Spinal cord (tissue), 10 donors: Measurements from ENCODE around the gene BST1. TPM values are rescaled to one million over a fixed set of nuclear protein-coding genes. Genes with fewer than 3 reads are reported as not detected.
"Not testable (repeated sequence)": the region's sequence is repeated elsewhere in the genome, so short reads cannot be mapped to it uniquely, and the experiment has no call there.

ENCODE experiments used
- DNase-seq, 6 donors: peaks; one replicate each; pipeline versions ENCODE4 v3.0.0 to v3.0.0-alpha.2; 2013 to 2015; ENCODE audit warnings: low spot score in 6 of 6, low read depth in 4 of 6
- H3K27ac ChIP-seq: one replicate; pipeline ENCODE4 v1.5.1; 2013; ENCODE audit warnings: low read depth, low read length, control low read depth
- H3K27me3 ChIP-seq: one replicate; pipeline ENCODE4 v1.6.1; 2013; ENCODE audit warnings: low read length; ENCODE audit not compliant: control insufficient read depth, insufficient read depth
- H3K36me3 ChIP-seq: one replicate; pipeline ENCODE4 v1.6.1; 2013; ENCODE audit warnings: low read length; ENCODE audit not compliant: control insufficient read depth, insufficient read depth
- H3K4me1 ChIP-seq: one replicate; pipeline ENCODE4 v1.6.1; 2013; ENCODE audit warnings: low read length; ENCODE audit not compliant: control insufficient read depth, insufficient read depth
- H3K4me3 ChIP-seq: one replicate; pipeline ENCODE4 v1.5.1; 2013; ENCODE audit warnings: low read depth, low read length, control low read depth
- H3K9me3 ChIP-seq: one replicate; pipeline ENCODE4 v1.6.1; 2013; ENCODE audit warnings: low read length; ENCODE audit not compliant: control insufficient read depth, insufficient read depth
- WGBS: methylation state at CpG from one replicate; pipeline ENCODE4 v1.1.5; 2013; ENCODE audit warnings: missing lambda C conversion rate; ENCODE audit not compliant: insufficient coverage; 5-methylcytosine and 5-hydroxymethylcytosine counted together
- polyA plus RNA-seq, 2 donors: library from polyadenylated mRNA; unstranded; fragments of 120-200 nt; gene quantifications; one replicate each; pipeline ENCODE4 v1.2.1, GENCODE V29; 2013; ENCODE audit not compliant: insufficient read length in 2 of 2
- total RNA-seq, 2 donors: library from RNA; depleted of rRNA in 1 of 2; stranded (reverse); fragments of 120-200 nt in 1 of 2; fragments of >200 nt in 1 of 2; gene quantifications; one replicate each; pipeline versions ENCODE4 v1.2.3 to v1.2.4, GENCODE V29; 2013 to 2014
- donor health status: healthy.

BST1 gene
- total and polyA plus RNA-seq, 4 donors = 1.2 to 14.1 (median 7.7) TPM

DNA sequence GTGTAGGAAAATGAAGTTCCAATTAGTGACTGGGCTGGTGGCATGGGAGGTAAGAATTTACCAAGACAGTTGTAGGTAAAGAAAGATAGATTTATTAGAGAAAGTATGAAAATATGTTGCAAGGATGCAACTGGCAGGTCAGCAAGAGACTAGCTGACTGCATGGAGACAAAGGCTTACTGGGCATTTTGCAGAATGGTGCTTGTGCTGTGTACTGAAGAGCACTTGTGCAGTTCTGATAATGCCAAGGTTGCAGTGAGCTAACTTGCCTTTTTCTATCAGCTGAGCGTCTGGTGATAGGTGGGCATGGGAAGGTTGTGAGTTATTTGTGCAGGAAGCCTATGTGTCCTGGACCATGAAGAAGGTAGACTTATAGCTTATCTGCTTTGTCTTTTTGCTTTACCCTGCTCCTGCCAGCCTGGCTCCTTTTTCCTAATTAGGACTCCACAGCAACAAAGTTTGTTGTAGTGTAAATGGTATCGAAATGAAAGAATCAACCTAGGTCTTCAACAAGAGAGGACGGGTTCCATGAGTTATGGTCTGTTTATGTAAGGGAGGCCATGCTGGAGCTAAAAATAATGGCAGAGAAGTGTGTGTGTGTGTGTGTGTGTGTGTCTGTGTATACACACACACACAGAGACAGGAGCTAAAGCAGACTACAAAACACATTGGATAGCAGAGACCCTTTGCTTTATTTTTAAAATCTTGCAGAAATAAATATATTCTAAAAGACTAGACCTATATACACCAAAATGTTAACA, 15.0 kb downstream of the BST1 start:
- Histone ChIP-seq H3K4me3 (no peak overlapping the region), H3K27ac (no peak overlapping the region), H3K4me1 (no peaks in the 10 kb centered on the region), H3K9me3 (no peaks in the 10 kb centered on the region), H3K36me3 (no peaks in the 10 kb centered on the region), H3K27me3 (no peaks in the 10 kb centered on the region)
- WGBS = 100% methylated on average over 1 of the region's 3 CpGs
- DNase-seq = no peak

DNA sequence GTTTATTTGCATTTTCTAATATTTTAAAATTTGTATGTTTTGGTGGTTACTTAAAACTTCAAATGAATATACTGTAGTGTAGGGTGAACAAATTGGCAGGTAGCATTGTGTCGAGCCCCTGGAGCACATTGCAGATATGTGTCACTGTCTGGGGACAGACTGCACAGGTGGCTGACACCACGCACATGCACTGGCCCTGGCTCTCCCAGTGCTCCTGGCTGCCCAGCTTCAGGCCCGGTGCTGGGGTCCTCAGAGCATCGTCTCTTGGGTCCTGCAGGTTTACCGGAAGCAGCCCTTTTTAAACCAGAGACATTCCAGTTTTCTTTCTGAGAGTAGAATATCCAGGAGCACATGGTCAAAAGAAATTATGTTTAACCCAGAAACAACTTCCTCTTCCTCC, 15.6 kb downstream of the BST1 start:
- H3K36me3 ChIP-seq = no peaks in the 10 kb centered on the region
- DNase-seq = no peak
- no peaks in the 10 kb centered on the region for H3K4me1 ChIP-seq
- H3K9me3 ChIP-seq = no peaks in the 10 kb centered on the region
- 84% methylated on average over 2 of the region's 5 CpGs for WGBS
- H3K27me3 ChIP-seq = no peaks in the 10 kb centered on the region
- no peak overlapping the region for H3K27ac ChIP-seq
- H3K4me3 ChIP-seq = no peak overlapping the region

DNA sequence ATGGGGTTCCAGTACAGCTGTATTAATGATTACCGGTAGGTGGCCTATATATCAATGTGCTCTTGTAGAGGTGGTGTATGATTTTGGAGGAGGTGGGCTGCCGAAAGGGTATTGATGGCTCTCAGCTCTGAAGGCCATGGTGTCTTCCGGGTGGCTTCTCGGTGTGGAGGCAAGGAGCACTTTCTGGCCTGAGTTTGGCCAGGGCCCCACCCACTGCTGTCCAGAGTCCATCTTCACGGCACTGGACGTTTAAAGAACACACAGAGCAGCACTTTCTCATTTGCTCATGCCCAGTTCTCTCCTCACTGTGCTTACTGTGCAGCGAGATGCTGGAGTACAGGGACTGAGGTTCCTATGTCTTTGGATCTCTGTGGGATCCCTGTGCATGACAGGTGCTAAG, 16.1 kb downstream of the BST1 start:
- Histone ChIP-seq H3K4me1 (no peaks in the 10 kb centered on the region), H3K27me3 (no peaks in the 10 kb centered on the region), H3K4me3 (no peak overlapping the region), H3K36me3 (no peaks in the 10 kb centered on the region), H3K9me3 (no peaks in the 10 kb centered on the region), H3K27ac (no peak overlapping the region)
- no peak for DNase-seq
- WGBS = 84% methylated on average over 4 of the region's 7 CpGs

DNA sequence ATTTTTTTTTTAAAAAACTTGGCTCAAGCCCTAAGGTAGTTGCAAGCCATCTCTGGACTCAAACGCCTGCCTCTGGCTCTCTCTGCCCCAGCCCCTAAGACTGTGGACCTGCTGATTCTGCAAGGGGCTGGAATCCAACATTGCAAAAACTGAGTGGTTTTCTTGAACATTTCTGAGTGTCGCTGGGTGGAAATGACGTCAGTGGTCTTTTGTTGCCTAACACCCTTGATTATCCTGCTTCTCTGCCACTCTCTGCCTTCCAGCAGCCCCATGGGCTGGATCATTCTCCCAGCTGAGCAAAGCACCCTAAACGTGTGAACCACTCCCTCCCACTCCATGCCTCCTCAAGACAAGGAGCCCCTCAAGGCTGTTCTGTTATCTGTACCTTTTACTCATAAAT, 16.6 kb downstream of the BST1 start:
- no peak for DNase-seq
- 77% methylated on average over 4 of the region's 4 CpGs for WGBS
- H3K4me1 ChIP-seq = no peaks in the 10 kb centered on the region
- no peaks in the 10 kb centered on the region for H3K9me3 ChIP-seq
- no peaks in the 10 kb centered on the region for H3K36me3 ChIP-seq
- H3K27ac ChIP-seq = no peak overlapping the region
- H3K4me3 ChIP-seq = no peak overlapping the region
- H3K27me3 ChIP-seq = no peaks in the 10 kb centered on the region

DNA sequence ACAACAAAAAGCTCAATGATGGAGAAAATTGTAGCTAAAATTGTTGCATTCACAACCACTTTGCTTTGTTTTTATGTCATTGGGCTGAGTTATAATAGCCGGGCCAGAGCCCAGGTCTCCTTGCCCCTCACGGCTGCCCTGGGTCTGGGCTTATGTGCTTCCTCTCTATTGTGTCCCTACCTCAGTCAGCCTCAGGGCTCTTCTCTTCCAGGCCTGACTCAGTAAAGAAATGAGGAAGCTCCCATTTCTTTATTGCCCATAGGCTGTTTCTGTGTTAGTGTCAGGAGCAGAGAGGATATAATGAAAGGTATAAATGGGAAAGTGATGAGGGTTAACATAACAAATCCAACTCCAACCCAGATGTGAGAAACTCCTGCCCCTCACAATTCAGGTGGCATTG, 18.0 kb downstream of the BST1 start:
- WGBS = no CpG with 5 or more reads among the region's 2 CpGs
- no peak for DNase-seq

DNA sequence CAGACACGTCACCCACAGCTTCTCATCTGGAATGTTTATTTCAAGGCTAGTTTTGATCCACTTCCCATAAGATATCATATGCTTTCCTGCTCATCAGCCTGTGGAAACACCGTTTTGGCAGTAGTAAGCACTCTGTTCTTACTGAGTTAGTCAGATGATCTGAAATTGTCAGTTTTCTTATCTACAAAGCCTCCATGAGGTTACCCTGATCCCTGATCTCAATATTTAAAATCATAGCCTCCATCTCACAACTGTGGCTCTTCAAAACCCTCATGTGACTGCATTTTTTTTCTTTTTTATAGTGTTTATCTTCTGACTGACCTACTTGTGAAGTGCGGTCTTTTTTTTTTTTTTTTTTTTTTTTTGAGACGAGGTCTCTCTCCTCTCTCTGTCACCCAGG, 22.7 kb downstream of the BST1 start:
- DNase-seq = no peak
- Histone ChIP-seq H3K27me3 (no peaks in the 10 kb centered on the region), H3K36me3 (no peaks in the 10 kb centered on the region), H3K9me3 (no peaks in the 10 kb centered on the region), H3K27ac (no peak overlapping the region), H3K4me1 (no peaks in the 10 kb centered on the region), H3K4me3 (no peak overlapping the region)
- WGBS = 100% methylated on average over 1 of the region's 4 CpGs

More for the DNA sequence above, 18.0 kb downstream of the BST1 start:
- Histone ChIP-seq H3K27me3 (no peaks in the 10 kb centered on the region), H3K36me3 (no peaks in the 10 kb centered on the region), H3K27ac (no peak overlapping the region), H3K9me3 (no peaks in the 10 kb centered on the region), H3K4me1 (no peaks in the 10 kb centered on the region), H3K4me3 (no peak overlapping the region)

DNA sequence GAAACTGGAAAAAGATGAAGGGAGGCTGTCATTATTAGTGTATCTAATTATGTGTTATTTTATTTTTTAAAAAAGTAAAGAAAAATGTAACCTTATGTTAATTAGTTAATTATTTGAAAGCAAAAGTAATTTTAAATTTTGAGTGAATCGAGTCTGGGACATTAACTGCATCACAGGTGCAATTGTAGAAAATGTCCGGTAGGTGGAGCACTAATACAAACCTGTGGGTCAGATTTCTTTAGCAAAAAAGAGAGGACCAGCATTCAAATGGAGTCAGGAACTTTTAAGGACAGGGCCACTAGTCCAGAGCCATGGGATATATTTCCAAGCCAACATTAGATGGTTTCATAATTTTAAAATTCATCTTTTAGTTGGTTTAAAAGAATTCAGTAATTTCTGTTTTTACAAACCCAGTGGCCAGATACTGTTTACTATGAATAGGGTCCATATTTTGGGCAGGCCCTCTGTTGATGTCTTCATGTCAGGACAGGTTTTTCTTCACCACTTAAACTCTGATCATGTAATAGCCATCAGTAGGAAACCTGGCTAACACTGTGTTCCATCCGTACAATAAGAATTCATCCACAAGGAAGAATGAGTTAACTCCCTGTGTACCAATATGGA, 27.2 kb downstream of the BST1 start:
- Histone ChIP-seq H3K36me3 (no peaks in the 10 kb centered on the region), H3K4me3 (no peak overlapping the region), H3K27me3 (no peaks in the 10 kb centered on the region), H3K27ac (no peak overlapping the region), H3K4me1 (no peaks in the 10 kb centered on the region), H3K9me3 (no peaks in the 10 kb centered on the region)
- WGBS = 0% methylated on average over 2 of the region's 3 CpGs
- DNase-seq = peak in 4 of 6 donors; percentile 33 to 82 (median 60)

DNA sequence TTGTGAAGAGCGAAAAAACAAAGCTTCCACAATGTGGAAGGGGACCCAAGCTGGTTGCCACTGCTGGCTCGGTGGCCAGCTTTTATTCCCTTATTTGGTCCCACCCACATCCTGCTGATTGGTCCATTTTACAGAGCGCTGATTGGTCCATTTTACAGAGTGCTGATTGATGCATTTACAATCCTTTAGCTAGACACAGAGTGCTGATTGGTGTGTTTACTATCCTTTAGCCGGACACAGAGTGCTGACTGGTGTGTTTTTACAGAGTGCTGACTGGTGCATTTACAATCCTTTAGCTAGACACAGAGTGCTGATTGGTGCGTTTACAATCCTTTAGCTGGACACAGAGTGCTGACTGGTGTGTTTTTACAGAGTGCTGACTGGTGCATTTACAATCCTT, 30.2 kb downstream of the BST1 start:
- DNase-seq, H3K27ac ChIP-seq, H3K4me1 ChIP-seq, H3K4me3 ChIP-seq, H3K9me3 ChIP-seq, H3K36me3 ChIP-seq, H3K27me3 ChIP-seq: not testable (repeated sequence)
- 88% methylated on average over 1 of the region's 5 CpGs for WGBS

DNA sequence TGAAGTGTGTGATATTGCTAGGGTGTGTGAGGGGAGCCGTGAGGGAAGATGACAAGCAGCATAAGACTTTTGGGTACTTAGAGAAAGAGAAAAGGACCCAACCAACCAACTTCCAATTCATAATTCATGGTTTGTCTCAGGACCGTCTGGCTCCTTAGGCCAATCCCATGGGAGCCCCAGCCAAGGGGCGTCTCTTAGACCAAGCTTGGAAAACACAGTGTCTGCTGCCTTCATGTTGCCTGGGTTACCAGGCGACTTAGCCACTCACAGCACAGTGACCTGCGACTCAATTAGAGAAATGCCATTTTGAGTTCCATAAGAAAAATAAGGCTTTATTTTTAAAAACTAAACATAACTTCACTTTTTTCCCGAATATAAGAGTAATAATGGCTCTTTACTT, 32.7 kb downstream of the BST1 start:
- DNase-seq = peak in 3 of 6 donors; percentile 18 to 66 (median 54)
- Histone ChIP-seq H3K4me1 (peaks cover 2% of the 10 kb centered on the region), H3K4me3 (no peak overlapping the region), H3K36me3 (no peaks in the 10 kb centered on the region), H3K27ac (no peak overlapping the region), H3K9me3 (no peaks in the 10 kb centered on the region), H3K27me3 (no peaks in the 10 kb centered on the region)
- 29% methylated on average over 1 of the region's 6 CpGs for WGBS

DNA sequence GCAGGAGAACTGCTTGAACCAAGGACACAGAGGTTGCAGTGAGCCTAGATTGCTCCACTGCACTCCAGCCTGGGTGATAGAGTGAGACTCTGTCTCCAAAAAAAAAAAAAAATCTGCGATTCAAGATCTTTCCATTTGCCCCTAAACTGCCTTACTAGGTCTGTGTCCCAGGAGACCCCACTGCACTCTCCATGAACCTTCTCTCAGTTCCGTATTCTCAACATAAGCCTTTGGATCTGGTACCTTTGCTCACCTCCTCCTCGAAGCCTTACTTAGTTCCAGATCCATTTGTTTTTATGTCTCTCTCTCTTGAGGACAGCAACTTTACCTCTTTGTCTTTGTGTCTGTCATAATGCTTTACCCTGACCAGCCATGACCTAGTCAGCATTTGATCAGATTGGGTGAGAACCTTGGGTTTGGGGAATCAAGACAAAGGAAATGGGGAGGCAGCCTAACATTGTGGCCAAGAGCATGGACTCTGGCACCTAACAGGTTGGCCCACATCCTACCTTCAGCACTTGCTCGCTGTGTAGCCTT, 33.7 kb downstream of the BST1 start:
- Histone ChIP-seq H3K36me3 (no peaks in the 10 kb centered on the region), H3K27me3 (no peaks in the 10 kb centered on the region), H3K9me3 (no peaks in the 10 kb centered on the region), H3K27ac (no peak overlapping the region), H3K4me3 (no peak overlapping the region), H3K4me1 (peaks cover 2% of the 10 kb centered on the region)
- WGBS = 53% methylated on average over 3 of the region's 4 CpGs
- no peak for DNase-seq
